Spleen (tissue), 7 donors: ENCODE data around the gene LCE1D.

Source experiments
- CTCF ChIP-seq, 11 experiments: fragments of 200-600 bp in 7 of 11; fragments of 450-650 bp in 4 of 11; sonication (generic) in 4 of 11; IDR thresholded peaks in 8 of 11; conservative IDR thresholded peaks in 3 of 11; 1 replicate in 7 of 11; 2 replicates in 4 of 11; pipeline versions ENCODE4 v1.4.0 to v1.8.0; 2016 to 2021; ENCODE audit warnings: antibody characterized with exemption in 11 of 11, inconsistent platforms in 4 of 11, mild to moderate bottlenecking in 1 of 11
- POLR2A ChIP-seq, 3 donors: fragments of 450-650 bp; IDR thresholded peaks; one replicate each; pipeline ENCODE4 v1.5.1; 2017; ENCODE audit warnings: antibody characterized with exemption in 3 of 3, mild to moderate bottlenecking in 1 of 3
- POLR2AphosphoS5 ChIP-seq, 3 donors: sonication (generic); formaldehyde crosslinking; IDR thresholded peaks; one replicate each; pipeline ENCODE4 v1.5.1; 2017; ENCODE audit warnings: antibody characterized with exemption in 3 of 3
- donor health status: DM: no; HTN: no; CAD: no; lungs with moderate emphysema.
- donor health status: DM: no; HTN: no; CAD: no.
- donor health status: DM: no; HTN: no; CAD: no.

GRCh38 chr1:152761609-152762213, 34.8 kb upstream of the LCE1D start:
- TF ChIP-seq CTCF (IDR thresholded peaks at IDR 0.05 in 8 of 11, conservative IDR thresholded peaks at IDR 0.05 in 3 of 11) = no peak
- no peak for TF ChIP-seq POLR2A (IDR thresholded peaks at IDR 0.05)
- no peak for TF ChIP-seq POLR2AphosphoS5 (IDR thresholded peaks at IDR 0.05)
